B cell (primary cell): Measurements from ENCODE around the gene FEZ2. TPM values are rescaled to one million over a fixed set of nuclear protein-coding genes. Genes with fewer than 3 reads are reported as not detected.

Experiments
- ATAC-seq: fragments of 200-7000 bp; cut with Tn5 transposase; one replicate; pipeline ENCODE4 v1.10.0; 2021; ENCODE audit warnings: low read depth, mild to moderate bottlenecking, moderate number of reproducible peaks, moderate library complexity
- CTCF ChIA-PET: fragments of 350-600 bp; sonication (Branson Sonifier 250); formaldehyde crosslinking; loops from one replicate; lab custom pipeline; 2021; ENCODE audit warnings: antibody characterized with exemption, inconsistent platforms; lab: Charles Lee
- POLR2A ChIA-PET: fragments of 350-600 bp; sonication (Branson Sonifier 250); formaldehyde crosslinking; loops from one replicate; lab custom pipeline; 2021; ENCODE audit warnings: antibody characterized with exemption; lab: Charles Lee
- DNase-seq: peaks from one replicate; pipeline ENCODE4 v3.0.0; 2013
- H2AFZ ChIP-seq: 2 replicates; pipeline ENCODE4 v1.6.1; 2012; ENCODE audit warnings: mild to moderate bottlenecking, low read depth, low read length; ENCODE audit not compliant: insufficient read depth, poor library complexity, severe bottlenecking
- H3K27ac ChIP-seq, 2 donors: 1 replicate in 1 of 2; 2 replicates in 1 of 2; pipeline ENCODE4 v1.5.1; 2012 to 2013; ENCODE audit warnings: low read length in 2 of 2, mild to moderate bottlenecking in 2 of 2, moderate library complexity in 1 of 2
- H3K27me3 ChIP-seq, 4 experiments: fragments of 200-600 bp in 1 of 4; sonication (generic) in 1 of 4; replicated peaks in 1 of 4; 1 replicate in 2 of 4; 2 replicates in 2 of 4; pipeline versions ENCODE4 v1.6.1 to v1.7.0; 2013 to 2016; ENCODE audit warnings: low read length in 3 of 4, mild to moderate bottlenecking in 2 of 4, mixed read lengths in 1 of 4, moderate library complexity in 1 of 4; ENCODE audit not compliant: insufficient read depth in 4 of 4, control insufficient read depth in 3 of 4; ENCODE audit errors: control extremely low read depth in 1 of 4
- H3K36me3 ChIP-seq, 2 experiments: replicated peaks in 1 of 2; 1 replicate in 1 of 2; 2 replicates in 1 of 2; pipeline versions ENCODE4 v1.6.1 to v1.7.1; 2013; ENCODE audit warnings: low read length in 1 of 2; ENCODE audit not compliant: insufficient read depth in 2 of 2, control insufficient read depth in 1 of 2; ENCODE audit errors: control extremely low read depth in 1 of 2, extremely low read depth in 1 of 2
- H3K4me1 ChIP-seq, 2 donors: fragments of 200-600 bp in 1 of 2; sonication (generic) in 1 of 2; 1 replicate in 1 of 2; 2 replicates in 1 of 2; pipeline versions ENCODE4 v1.5.1 to v1.6.1; 2013 to 2017; ENCODE audit warnings: low read length in 2 of 2; ENCODE audit not compliant: control insufficient read depth in 2 of 2, insufficient read depth in 2 of 2
- H3K4me2 ChIP-seq: replicated peaks from 2 replicates; pipeline ENCODE3; 2012; ENCODE audit warnings: mild to moderate bottlenecking, low read depth, low read length; ENCODE audit not compliant: poor library complexity, severe bottlenecking
- H3K4me3 ChIP-seq, 5 experiments: fragments of 200-600 bp in 1 of 5; sonication (generic) in 1 of 5; 1 replicate in 3 of 5; 2 replicates in 2 of 5; pipeline versions ENCODE4 v1.5.1 to v1.7.0; 2011 to 2016; ENCODE audit warnings: low read length in 4 of 5, mild to moderate bottlenecking in 4 of 5, low read depth in 2 of 5, control low read depth in 1 of 5, moderate library complexity in 1 of 5; ENCODE audit not compliant: insufficient read depth in 1 of 5; ENCODE audit errors: control extremely low read depth in 1 of 5, extremely low read depth in 1 of 5
- H3K79me2 ChIP-seq: fragments of 200-600 bp; sonication (generic); one replicate; pipeline ENCODE4 v1.6.0; 2016; ENCODE audit warnings: low read length; ENCODE audit not compliant: control insufficient read depth, insufficient read depth
- H3K9ac ChIP-seq: fragments of 200-600 bp; sonication (generic); 2 replicates; pipeline ENCODE4 v1.6.1; 2017; ENCODE audit warnings: mild to moderate bottlenecking, low read length, moderate library complexity
- H3K9me3 ChIP-seq, 3 donors: one replicate each; pipeline versions ENCODE4 v1.6.1 to v1.7.1; 2013; ENCODE audit warnings: low read length in 2 of 3; ENCODE audit not compliant: control insufficient read depth in 2 of 3, insufficient read depth in 1 of 3; ENCODE audit errors: control extremely low read depth in 1 of 3
- H4K20me1 ChIP-seq: 2 replicates; pipeline ENCODE4 v1.6.0; 2012; ENCODE audit warnings: mild to moderate bottlenecking, low read length; ENCODE audit not compliant: insufficient read depth, control insufficient read depth, poor library complexity, severe bottlenecking
- H3K27ac Mint-ChIP-seq: one replicate; pipeline ENCODE4 v1.8.0; 2021; ENCODE audit warnings: mixed read lengths
- H3K27me3 Mint-ChIP-seq: one replicate; pipeline ENCODE4 v1.8.0; 2021; ENCODE audit warnings: mixed read lengths
- H3K4me1 Mint-ChIP-seq: one replicate; pipeline ENCODE4 v1.8.0; 2021; ENCODE audit warnings: mixed read lengths
- H3K4me3 Mint-ChIP-seq: one replicate; pipeline ENCODE4 v1.8.0; 2021; ENCODE audit warnings: mixed read lengths
- H3K9me3 Mint-ChIP-seq: one replicate; pipeline ENCODE4 v1.8.0; 2022; ENCODE audit warnings: mixed read lengths; ENCODE audit not compliant: insufficient read depth
- EZH2 ChIP-seq: IDR thresholded peaks from 2 replicates; pipeline ENCODE4 v1.6.1; 2012; ENCODE audit warnings: borderline replicate concordance, low read depth, mild to moderate bottlenecking, moderate library complexity, low read length; ENCODE audit not compliant: insufficient read depth, poor library complexity, severe bottlenecking
- WGBS: methylation state at CpG from one replicate; pipeline ENCODE4 v1.1.5; 2013; ENCODE audit warnings: missing lambda C conversion rate; ENCODE audit not compliant: insufficient coverage; 5-methylcytosine and 5-hydroxymethylcytosine counted together
- intact Hi-C: fragments of 100-400 bp; cut with micrococcal nuclease; formaldehyde crosslinking; loops from one replicate; pipeline ENCODE4 v1.10.0; 2022
- polyA plus RNA-seq: library from polyadenylated mRNA; depleted of rRNA; stranded (reverse); fragments of >200 nt; gene quantifications from 2 replicates; pipeline ENCODE4 v1.2.3, GENCODE V29; 2012
- total RNA-seq, 2 donors: library from RNA; stranded (reverse); fragments of 120-200 nt in 1 of 2; gene quantifications; 1 replicate in 1 of 2; 2 replicates in 1 of 2; pipeline versions ENCODE4 v1.2.3 to v1.2.4, GENCODE V29; 2013 to 2022
- TF ChIP-seq, protein P1 (sequence below): fragments of 200-600 bp; IDR thresholded peaks from one replicate; pipeline ENCODE4 v1.8.0; 2022; ENCODE audit warnings: antibody characterized with exemption, mild to moderate bottlenecking

The FEZ2 gene
- total and polyA plus RNA-seq, 2 donors (not counting 1 experiment from before 2014, with no cell fraction given), result 6.2 to 32.7 TPM

DNA sequence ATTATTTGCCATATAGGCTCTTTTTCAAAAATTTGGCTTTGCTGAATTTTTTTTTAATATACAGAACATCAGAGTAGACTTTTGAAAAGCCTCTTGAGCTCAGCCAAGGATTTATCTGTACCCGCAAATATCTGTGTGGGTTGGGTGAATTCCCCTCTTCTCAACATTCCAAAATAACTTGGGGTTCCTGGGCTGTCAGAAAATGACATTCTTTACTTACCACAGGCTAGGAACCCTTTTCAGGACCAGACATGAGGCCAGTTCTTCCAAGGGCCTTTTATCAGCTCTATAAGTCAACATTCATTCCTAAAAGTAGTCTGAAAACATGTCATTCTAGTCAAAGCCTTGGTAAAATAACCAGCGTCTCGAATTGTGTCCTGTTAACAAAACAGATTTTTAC is 28.8 kb upstream of the FEZ2 start:
- TF ChIP-seq, protein P1, sequence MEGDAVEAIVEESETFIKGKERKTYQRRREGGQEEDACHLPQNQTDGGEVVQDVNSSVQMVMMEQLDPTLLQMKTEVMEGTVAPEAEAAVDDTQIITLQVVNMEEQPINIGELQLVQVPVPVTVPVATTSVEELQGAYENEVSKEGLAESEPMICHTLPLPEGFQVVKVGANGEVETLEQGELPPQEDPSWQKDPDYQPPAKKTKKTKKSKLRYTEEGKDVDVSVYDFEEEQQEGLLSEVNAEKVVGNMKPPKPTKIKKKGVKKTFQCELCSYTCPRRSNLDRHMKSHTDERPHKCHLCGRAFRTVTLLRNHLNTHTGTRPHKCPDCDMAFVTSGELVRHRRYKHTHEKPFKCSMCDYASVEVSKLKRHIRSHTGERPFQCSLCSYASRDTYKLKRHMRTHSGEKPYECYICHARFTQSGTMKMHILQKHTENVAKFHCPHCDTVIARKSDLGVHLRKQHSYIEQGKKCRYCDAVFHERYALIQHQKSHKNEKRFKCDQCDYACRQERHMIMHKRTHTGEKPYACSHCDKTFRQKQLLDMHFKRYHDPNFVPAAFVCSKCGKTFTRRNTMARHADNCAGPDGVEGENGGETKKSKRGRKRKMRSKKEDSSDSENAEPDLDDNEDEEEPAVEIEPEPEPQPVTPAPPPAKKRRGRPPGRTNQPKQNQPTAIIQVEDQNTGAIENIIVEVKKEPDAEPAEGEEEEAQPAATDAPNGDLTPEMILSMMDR, result no peak
- TF ChIP-seq EZH2, result no peak
- peaks cover 9% of the 10 kb centered on the region for H3K27me3 Mint-ChIP-seq
- Histone ChIP-seq H3K9ac (no peak overlapping the region), H3K79me2 (no peaks in the 10 kb centered on the region), H3K4me3 (no peak overlapping the region), H3K27me3 (no peaks in the 10 kb centered on the region), H3K27ac (no peak overlapping the region), H3K36me3 (no peaks in the 10 kb centered on the region), H2AFZ (no peak overlapping the region), H3K4me1 (no peaks in the 10 kb centered on the region), H3K4me2 (no peak overlapping the region), H4K20me1 (no peaks in the 10 kb centered on the region), H3K9me3 (peaks cover 0 to 10% (median 9%) of the 10 kb centered on the region in 3 donors)
- H3K4me1 Mint-ChIP-seq, result no peaks in the 10 kb centered on the region
- CTCF ChIA-PET, result no interaction called here
- peaks cover 7% of the 10 kb centered on the region for H3K9me3 Mint-ChIP-seq
- no CpG with 5 or more reads among the region's 3 CpGs for WGBS
- intact Hi-C loops, result no loop called here
- DNase-seq (no peak), ATAC-seq (no peak)
- no peak overlapping the region for H3K4me3 Mint-ChIP-seq
- no peak overlapping the region for H3K27ac Mint-ChIP-seq
- POLR2A ChIA-PET, result no interaction called here

DNA sequence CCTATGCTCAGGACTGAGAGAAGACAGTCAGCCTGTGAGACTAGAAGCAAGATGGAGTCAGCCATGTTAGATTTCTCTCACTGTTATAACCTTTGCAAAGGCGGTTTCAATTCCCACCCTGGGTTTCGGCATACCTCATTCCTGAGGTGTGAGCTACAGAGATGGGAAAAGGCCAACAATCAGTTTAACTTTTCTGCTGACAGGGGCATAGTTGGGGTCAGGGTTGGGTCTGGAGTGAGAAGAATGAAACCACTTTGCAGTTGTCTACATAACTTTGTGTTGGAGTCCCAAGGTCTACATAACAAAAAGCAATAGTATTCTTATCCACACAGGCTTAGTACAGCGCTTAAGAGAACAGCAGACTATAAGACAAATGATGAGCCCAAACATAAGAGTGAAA is 28.1 kb upstream of the FEZ2 start:
- DNase-seq (no peak), ATAC-seq (no peak)
- Mint-ChIP-seq H3K4me3 (no peak overlapping the region), H3K27ac (no peak overlapping the region), H3K9me3 (peaks cover 7% of the 10 kb centered on the region), H3K27me3 (peaks cover 10% of the 10 kb centered on the region), H3K4me1 (no peaks in the 10 kb centered on the region)
- POLR2A ChIA-PET, result no interaction called here
- H3K4me1 ChIP-seq, result no peaks in the 10 kb centered on the region
- H3K4me3 ChIP-seq, result no peak overlapping the region
- no peaks in the 10 kb centered on the region for H4K20me1 ChIP-seq
- H3K9me3 ChIP-seq, result peaks cover 0 to 10% (median 9%) of the 10 kb centered on the region in 3 donors
- H3K27me3 ChIP-seq, result no peaks in the 10 kb centered on the region
- H3K9ac ChIP-seq, result no peak overlapping the region
- intact Hi-C loops, result no loop called here
- no peaks in the 10 kb centered on the region for H3K79me2 ChIP-seq
- CTCF ChIA-PET, result no interaction called here
- WGBS, result 100% methylated on average over 3 of the region's 3 CpGs
- no peaks in the 10 kb centered on the region for H3K36me3 ChIP-seq
- H3K27ac ChIP-seq, result no peak overlapping the region
- H3K4me2 ChIP-seq, result no peak overlapping the region
- TF ChIP-seq, protein P1, result no peak
- no peak for TF ChIP-seq EZH2
- H2AFZ ChIP-seq, result no peak overlapping the region
